HUES6 (cell line): ENCODE data around the gene CLDN11.

Experiments
- H3K27ac ChIP-seq: 2 replicates; pipeline ENCODE4 v1.7.0; 2013; ENCODE audit warnings: low read depth, mild to moderate bottlenecking, low read length, inconsistent platforms
- H3K27me3 ChIP-seq: 2 replicates; pipeline ENCODE4 v1.6.1; 2013; ENCODE audit warnings: low read length; ENCODE audit not compliant: control insufficient read depth, insufficient read depth
- H3K36me3 ChIP-seq: 2 replicates; pipeline ENCODE4 v1.6.1; 2013; ENCODE audit warnings: low read length; ENCODE audit not compliant: control insufficient read depth, insufficient read depth
- H3K4me1 ChIP-seq: 2 replicates; pipeline ENCODE4 v1.6.1; 2013; ENCODE audit warnings: low read length; ENCODE audit not compliant: control insufficient read depth, insufficient read depth
- H3K4me3 ChIP-seq: 2 replicates; pipeline ENCODE4 v1.5.1; 2013; ENCODE audit warnings: low read depth, low read length
- H3K9ac ChIP-seq: one replicate; pipeline ENCODE4 v1.6.1; 2013; ENCODE audit warnings: mild to moderate bottlenecking, low read length
- H3K9me3 ChIP-seq: 2 replicates; pipeline ENCODE4 v1.6.1; 2013; ENCODE audit warnings: low read depth, low read length; ENCODE audit not compliant: control insufficient read depth, insufficient read depth

CLDN11 gene

DNA sequence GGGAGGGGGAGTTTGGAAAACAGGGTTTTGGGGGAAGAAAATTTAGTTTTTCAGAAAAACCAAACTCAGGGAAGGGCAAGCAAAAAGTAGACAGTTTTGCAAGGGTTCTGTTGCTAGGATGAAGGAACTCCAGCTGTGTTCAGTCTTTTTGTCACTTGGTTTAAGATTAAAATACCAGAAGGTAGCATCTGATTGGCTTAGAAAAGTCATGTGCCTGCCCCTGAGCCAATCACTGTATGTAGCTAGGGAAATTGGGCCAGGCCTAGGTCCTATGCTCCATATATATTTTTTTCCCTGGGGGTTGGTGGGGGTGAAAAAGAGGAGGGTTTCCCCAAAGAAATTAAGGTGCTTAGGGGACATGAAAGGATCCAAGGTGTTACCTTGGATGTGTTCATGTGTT, 24.3 kb downstream of the CLDN11 start:
- no peaks in the 10 kb centered on the region for H3K36me3 ChIP-seq
- no peaks in the 10 kb centered on the region for H3K27me3 ChIP-seq
- H3K27ac ChIP-seq, result no peak overlapping the region
- no peak overlapping the region for H3K9ac ChIP-seq
- no peak overlapping the region for H3K4me3 ChIP-seq
- no peaks in the 10 kb centered on the region for H3K9me3 ChIP-seq
- H3K4me1 ChIP-seq, result peaks cover 5% of the 10 kb centered on the region; the same call in 1 of the 2 replicates

DNA sequence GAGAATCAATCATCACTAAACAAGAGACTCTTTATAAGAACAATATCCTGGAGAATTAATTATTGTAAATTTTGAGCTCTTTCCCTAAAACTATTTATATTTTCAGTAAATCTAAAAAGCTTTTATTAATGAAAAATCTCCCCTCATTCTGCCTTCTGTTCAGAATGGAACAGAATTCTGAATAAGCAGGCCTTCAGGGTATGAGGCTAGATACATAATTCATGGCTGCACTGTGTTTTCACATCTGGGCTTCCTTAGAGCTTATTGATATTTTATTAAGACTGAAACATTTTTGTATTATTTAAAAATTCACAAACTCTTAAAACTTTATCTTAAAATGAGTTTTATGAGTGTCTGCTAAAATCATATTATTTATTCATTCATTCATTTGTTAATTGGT, 24.8 kb downstream of the CLDN11 start:
- Histone ChIP-seq H3K27ac (no peak overlapping the region), H3K27me3 (no peaks in the 10 kb centered on the region), H3K9me3 (no peaks in the 10 kb centered on the region), H3K4me3 (no peak overlapping the region), H3K9ac (no peak overlapping the region), H3K36me3 (no peaks in the 10 kb centered on the region), H3K4me1 (no peaks in the 10 kb centered on the region)

GRCh38 chr3:170448584-170448983, 29.9 kb downstream of the CLDN11 start:
- Histone ChIP-seq H3K27ac (no peak overlapping the region), H3K9ac (no peak overlapping the region), H3K4me3 (no peak overlapping the region), H3K36me3 (no peaks in the 10 kb centered on the region), H3K27me3 (no peaks in the 10 kb centered on the region), H3K9me3 (no peaks in the 10 kb centered on the region), H3K4me1 (no peaks in the 10 kb centered on the region)

DNA sequence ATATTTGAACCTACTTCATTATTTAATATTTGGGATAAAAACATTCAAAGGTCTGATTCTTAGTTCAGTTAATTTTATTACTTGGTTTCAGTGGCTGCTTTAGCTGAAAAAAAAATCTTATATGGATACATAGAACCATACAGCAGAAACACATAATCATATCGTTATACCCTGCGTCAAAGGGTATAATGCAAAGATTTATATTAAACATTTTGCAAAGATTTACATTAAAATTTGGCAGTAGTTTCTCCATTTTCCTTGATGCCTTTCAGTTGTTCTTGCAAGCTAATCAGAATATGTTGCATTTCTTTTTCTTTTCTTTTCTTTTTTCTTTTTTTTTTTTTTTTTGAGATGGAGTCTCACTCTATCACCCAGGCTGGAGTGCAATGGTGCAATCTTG, 31.4 kb downstream of the CLDN11 start:
- Histone ChIP-seq H3K9me3 (no peaks in the 10 kb centered on the region), H3K4me3 (no peak overlapping the region), H3K27me3 (no peaks in the 10 kb centered on the region)

DNA sequence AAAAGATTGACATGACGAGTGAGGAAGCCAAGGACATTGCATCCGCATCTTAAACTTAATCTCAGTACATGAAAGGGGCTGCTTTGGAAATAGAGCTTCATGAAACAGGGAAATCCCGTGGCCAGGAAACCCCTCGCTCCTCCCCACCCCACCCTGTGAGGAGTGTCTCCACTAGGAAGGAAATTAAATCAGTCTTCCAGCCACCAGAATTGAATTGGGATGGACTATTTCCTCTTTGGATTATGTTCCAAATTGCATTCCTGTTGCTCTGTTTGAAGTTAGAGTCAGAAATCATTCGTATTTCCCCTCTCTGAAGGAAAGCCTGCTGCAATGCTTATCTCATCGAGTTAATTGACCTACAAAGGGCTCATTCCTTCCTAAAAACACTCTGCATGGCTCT, 35.8 kb downstream of the CLDN11 start:
- H3K36me3 ChIP-seq, result no peaks in the 10 kb centered on the region
- H3K4me1 ChIP-seq, result no peaks in the 10 kb centered on the region; the same call in 1 of the 2 replicates
- no peaks in the 10 kb centered on the region for H3K9me3 ChIP-seq
- H3K9ac ChIP-seq, result no peak overlapping the region
- H3K27ac ChIP-seq, result no peak overlapping the region
- no peak overlapping the region for H3K4me3 ChIP-seq
- no peaks in the 10 kb centered on the region for H3K27me3 ChIP-seq

More for the DNA sequence above, 31.4 kb downstream of the CLDN11 start:
- no peak overlapping the region for H3K27ac ChIP-seq
- H3K9ac ChIP-seq, result no peak overlapping the region
- H3K36me3 ChIP-seq, result no peaks in the 10 kb centered on the region
- H3K4me1 ChIP-seq, result no peaks in the 10 kb centered on the region; the same call in 1 of the 2 replicates

- Histone ChIP-seq H3K27me3 (no peaks in the 10 kb centered on the region), H3K4me1 (no peaks in the 10 kb centered on the region; the same call in 1 of the 2 replicates), H3K9ac (no peak overlapping the region), H3K36me3 (no peaks in the 10 kb centered on the region), H3K27ac (no peak overlapping the region), H3K4me3 (no peak overlapping the region), H3K9me3 (no peaks in the 10 kb centered on the region)
Measured at GRCh38 chr3:170458285-170458684, 39.6 kb downstream of the CLDN11 start.

- Histone ChIP-seq H3K27ac (no peak overlapping the region), H3K9ac (no peak overlapping the region), H3K9me3 (no peaks in the 10 kb centered on the region), H3K36me3 (no peaks in the 10 kb centered on the region), H3K4me1 (peaks cover 9% of the 10 kb centered on the region; the same call in 1 of the 2 replicates), H3K4me3 (no peak overlapping the region), H3K27me3 (no peaks in the 10 kb centered on the region)
Measured at GRCh38 chr3:170463011-170463410, 44.3 kb downstream of the CLDN11 start.

- H3K4me3 ChIP-seq, result no peak overlapping the region
Measured at GRCh38 chr3:170465955-170466354, 47.3 kb downstream of the CLDN11 start.

GRCh38 chr3:170467007-170467406, 48.3 kb downstream of the CLDN11 start:
- H3K27ac ChIP-seq, result no peak overlapping the region
- H3K36me3 ChIP-seq, result no peaks in the 10 kb centered on the region
- H3K9ac ChIP-seq, result no peak overlapping the region
- H3K9me3 ChIP-seq, result no peaks in the 10 kb centered on the region
- peaks cover 32% of the 10 kb centered on the region for H3K4me1 ChIP-seq
- H3K4me3 ChIP-seq, result no peak overlapping the region
- no peaks in the 10 kb centered on the region for H3K27me3 ChIP-seq

More at GRCh38 chr3:170465955-170466354, 47.3 kb downstream of the CLDN11 start:
- Histone ChIP-seq H3K36me3 (no peaks in the 10 kb centered on the region), H3K9me3 (no peaks in the 10 kb centered on the region), H3K27me3 (no peaks in the 10 kb centered on the region), H3K9ac (no peak overlapping the region), H3K4me1 (peaks cover 30% of the 10 kb centered on the region), H3K27ac (no peak overlapping the region)

DNA sequence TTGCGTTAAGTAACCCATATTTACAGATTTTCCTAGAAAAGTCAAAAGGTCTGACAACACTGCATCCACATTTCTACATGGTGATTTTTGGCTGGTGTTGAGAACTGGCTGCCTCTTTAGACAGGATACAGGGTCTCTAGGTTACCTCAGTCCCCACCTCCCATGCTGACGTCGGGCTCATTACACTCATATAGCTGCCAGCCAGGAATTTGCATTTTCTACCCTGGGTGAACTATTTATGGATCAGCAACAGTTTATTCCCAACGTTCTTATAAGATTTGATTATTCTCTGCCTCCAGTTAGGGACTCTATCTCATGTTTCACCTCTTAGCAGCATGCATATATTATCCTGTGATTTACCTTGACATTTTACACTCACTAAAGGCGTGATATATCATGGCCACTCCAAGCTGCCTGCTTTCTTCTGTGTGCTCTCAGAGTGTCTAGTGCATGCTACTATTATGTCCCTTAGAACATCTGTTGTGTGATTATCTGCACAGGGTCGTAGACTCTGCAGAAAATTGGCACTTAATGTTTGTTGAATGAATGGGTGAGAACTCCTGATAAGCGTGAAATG, 49.0 kb downstream of the CLDN11 start:
- Histone ChIP-seq H3K36me3 (no peaks in the 10 kb centered on the region), H3K27ac (no peak overlapping the region), H3K9me3 (no peaks in the 10 kb centered on the region), H3K9ac (no peak overlapping the region), H3K4me3 (no peak overlapping the region), H3K4me1 (peaks cover 32% of the 10 kb centered on the region), H3K27me3 (no peaks in the 10 kb centered on the region)

- no peaks in the 10 kb centered on the region for H3K36me3 ChIP-seq
- H3K9ac ChIP-seq, result no peak overlapping the region
- H3K4me1 ChIP-seq, result peaks cover 32% of the 10 kb centered on the region
- no peaks in the 10 kb centered on the region for H3K27me3 ChIP-seq
- H3K9me3 ChIP-seq, result no peaks in the 10 kb centered on the region
- H3K4me3 ChIP-seq, result no peak overlapping the region
- no peak overlapping the region for H3K27ac ChIP-seq
Measured at GRCh38 chr3:170469151-170470062, 50.7 kb downstream of the CLDN11 start.
